ENCODE results near the gene IMP4.

DNA sequence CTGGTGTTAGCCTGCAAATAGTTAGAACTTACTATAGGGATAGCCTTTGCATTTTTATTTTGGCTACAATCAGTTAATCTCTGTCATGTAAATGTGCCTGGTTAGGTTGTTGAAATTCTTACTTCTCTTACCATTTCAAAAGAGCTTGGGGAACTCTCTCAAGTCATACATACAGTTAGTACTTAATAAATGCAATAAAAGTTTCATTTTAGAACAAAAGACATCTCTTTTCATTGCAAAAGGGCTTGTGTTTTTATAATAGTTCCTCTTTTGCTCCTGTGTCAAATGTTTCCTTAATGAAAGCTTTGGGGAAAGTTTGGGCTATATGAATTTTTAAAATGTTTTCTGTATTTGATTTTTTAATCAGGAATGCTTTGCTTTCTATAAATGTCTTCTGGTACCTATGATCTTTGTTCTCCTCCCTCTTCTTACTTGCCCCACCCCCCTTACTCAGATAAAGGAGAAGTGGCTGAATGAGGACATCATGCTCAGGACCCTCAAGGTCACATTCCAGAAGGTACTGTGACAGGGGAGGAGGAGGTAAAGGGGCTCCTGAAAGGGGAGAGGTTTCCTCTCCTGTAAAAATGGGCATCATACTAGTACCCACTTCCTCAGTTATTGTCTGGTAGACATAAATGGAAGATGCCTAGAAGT, 26.7 kb downstream of the IMP4 start:
- TF ChIP-seq CTCF (IDR thresholded peaks at IDR 0.05; ENCODE audit: low read length) (no peak), EZH2 (IDR thresholded peaks at IDR 0.05; ENCODE audit: borderline replicate concordance, low read length) (no peak)
